Measurements from ENCODE around the gene CAMK2B.

GRCh38 chr7:44224080-44224973 lies 101.1 kb downstream of the CAMK2B start:
- no peak for TF ChIP-seq POLR2A (IDR thresholded peaks at IDR 0.05)
- TF ChIP-seq, protein P1, sequence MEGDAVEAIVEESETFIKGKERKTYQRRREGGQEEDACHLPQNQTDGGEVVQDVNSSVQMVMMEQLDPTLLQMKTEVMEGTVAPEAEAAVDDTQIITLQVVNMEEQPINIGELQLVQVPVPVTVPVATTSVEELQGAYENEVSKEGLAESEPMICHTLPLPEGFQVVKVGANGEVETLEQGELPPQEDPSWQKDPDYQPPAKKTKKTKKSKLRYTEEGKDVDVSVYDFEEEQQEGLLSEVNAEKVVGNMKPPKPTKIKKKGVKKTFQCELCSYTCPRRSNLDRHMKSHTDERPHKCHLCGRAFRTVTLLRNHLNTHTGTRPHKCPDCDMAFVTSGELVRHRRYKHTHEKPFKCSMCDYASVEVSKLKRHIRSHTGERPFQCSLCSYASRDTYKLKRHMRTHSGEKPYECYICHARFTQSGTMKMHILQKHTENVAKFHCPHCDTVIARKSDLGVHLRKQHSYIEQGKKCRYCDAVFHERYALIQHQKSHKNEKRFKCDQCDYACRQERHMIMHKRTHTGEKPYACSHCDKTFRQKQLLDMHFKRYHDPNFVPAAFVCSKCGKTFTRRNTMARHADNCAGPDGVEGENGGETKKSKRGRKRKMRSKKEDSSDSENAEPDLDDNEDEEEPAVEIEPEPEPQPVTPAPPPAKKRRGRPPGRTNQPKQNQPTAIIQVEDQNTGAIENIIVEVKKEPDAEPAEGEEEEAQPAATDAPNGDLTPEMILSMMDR (IDR thresholded peaks at IDR 0.05): no peak
- no peak for TF ChIP-seq EP300 (IDR thresholded peaks at IDR 0.05)

Measured in suprapubic skin (tissue), 3 donors.